GM19452 (cell line): ENCODE data around the gene C16orf86.

Source experiments
- ATAC-seq: cut with Tn5 transposase; IDR thresholded peaks from one replicate; pipeline ENCODE4 v1.9.1; 2021; ENCODE audit not compliant: unreplicated experiment

Gene C16orf86, protein sequence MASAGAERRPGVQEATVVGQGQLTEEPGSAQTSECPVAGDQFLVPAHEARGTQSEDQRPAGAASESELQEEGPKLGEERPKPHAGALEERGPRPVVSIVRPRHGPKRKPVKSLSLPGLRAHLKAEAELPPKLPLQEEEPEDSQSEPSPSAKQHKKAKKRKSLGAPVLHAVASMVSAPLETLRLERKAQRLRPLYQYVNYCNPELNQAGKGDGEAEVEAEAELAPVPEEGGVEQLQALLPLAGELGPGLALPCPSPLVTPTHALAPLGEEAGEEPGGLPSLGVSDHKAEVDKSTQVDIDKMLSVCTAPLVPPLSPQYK

DNA sequence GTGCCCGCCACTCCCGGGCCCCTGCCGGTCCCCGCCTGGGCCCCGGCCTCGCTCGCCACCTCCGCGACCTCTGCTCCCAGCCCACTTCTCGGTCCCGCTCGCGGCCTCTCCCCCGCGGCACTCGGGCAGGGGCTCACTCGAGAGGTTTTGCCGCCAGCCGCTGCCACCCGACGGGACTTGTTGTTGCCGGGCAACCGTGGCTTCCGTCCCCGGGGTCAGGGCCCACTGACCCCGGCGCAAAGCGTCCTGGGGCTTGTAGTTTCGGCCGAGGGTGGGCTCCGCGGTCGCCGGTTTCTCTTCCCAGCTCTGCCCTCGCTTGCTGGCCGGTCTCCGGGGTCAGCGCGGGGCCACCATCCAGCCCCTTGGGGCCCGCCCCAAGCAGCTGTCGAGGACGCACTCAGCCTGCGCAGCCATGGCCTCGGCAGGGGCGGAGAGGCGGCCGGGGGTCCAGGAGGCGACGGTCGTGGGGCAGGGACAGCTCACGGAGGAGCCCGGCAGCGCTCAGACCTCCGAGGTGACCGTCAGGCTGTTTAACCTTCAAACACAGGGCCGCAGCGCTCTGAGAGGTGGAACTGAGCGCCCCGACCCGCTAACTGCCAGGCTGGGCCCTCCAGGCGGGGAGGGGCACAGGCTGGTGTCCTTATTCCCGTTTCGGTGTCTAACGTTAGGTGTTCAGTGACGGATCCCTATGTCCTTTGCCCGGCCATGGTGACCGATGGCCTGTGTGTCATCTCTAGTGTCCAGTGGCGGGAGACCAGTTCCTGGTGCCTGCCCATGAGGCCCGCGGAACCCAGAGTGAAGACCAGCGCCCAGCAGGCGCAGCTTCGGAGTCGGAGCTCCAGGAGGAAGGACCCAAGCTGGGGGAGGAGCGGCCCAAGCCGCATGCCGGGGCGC is at the start of gene C16orf86, which contains the start of gene ENKD1:
Gene C16orf86 (plus strand): TSS at position 256 of the 894 bp plus-strand sequence. CDS start 157 bp downstream, at position 413.
Gene ENKD1 (minus strand): TSS at position 192 of the 894 bp plus-strand sequence. CDS start 308 bp downstream, outside the sequence.
- no peak for ATAC-seq

DNA sequence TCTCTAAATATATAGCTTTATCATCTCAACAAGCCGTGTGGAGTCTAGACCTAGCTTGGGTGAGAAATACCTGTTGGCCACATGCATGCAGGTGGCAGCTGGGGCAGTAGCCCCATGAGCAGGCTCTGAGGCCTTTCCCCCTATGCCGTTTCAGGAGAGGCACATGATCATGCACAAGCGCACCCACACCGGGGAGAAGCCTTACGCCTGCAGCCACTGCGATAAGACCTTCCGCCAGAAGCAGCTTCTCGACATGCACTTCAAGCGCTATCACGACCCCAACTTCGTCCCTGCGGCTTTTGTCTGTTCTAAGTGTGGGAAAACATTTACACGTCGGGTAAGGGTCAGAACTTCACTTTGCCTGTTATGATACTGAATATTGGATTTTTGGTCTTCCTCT is 38.4 kb upstream of the C16orf86 start:
- no peak for ATAC-seq

- ATAC-seq = no peak
Measured at GRCh38 chr16:67632415-67633172, 34.0 kb upstream of the C16orf86 start.

GRCh38 chr16:67636713-67637112 is 29.9 kb upstream of the C16orf86 start:
- ATAC-seq = no peak

DNA sequence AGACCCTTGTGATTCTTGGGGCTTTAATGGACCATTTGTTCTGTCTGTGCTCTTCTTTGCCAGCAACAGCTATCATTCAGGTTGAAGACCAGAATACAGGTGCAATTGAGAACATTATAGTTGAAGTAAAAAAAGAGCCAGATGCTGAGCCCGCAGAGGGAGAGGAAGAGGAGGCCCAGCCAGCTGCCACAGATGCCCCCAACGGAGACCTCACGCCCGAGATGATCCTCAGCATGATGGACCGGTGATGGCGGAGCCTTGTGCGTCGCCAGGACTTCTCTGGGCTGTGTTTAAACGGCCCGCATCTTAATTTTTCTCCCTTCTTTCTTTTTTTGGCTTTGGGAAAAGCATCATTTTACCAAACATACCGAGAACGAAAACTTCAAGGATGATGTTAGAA is 29.0 kb upstream of the C16orf86 start:
- ATAC-seq = no peak

GRCh38 chr16:67641779-67642708 is 24.6 kb upstream of the C16orf86 start:
- no peak for ATAC-seq

DNA sequence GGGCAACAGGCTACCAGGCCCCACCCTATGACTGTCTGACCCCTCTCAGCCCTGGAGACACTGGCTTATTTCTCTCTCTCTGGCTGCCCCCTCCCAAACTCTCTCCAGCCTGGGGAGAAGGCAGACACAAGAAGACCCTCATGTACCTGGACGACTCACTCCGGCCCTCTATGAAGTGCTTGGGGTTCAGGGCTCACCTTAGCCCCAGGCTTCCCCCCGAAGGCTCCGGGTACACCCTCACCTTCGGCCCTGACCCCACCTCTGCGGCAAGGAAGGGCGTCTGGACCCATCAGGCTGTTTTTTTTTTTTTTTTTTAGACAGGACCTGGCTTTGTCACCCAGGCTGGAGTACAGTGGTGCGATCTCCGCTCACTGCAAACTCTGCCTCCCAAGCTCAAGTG is 22.6 kb upstream of the C16orf86 start:
- ATAC-seq = no peak

GRCh38 chr16:67645397-67646121 is 21.1 kb upstream of the C16orf86 start:
- ATAC-seq = no peak

DNA sequence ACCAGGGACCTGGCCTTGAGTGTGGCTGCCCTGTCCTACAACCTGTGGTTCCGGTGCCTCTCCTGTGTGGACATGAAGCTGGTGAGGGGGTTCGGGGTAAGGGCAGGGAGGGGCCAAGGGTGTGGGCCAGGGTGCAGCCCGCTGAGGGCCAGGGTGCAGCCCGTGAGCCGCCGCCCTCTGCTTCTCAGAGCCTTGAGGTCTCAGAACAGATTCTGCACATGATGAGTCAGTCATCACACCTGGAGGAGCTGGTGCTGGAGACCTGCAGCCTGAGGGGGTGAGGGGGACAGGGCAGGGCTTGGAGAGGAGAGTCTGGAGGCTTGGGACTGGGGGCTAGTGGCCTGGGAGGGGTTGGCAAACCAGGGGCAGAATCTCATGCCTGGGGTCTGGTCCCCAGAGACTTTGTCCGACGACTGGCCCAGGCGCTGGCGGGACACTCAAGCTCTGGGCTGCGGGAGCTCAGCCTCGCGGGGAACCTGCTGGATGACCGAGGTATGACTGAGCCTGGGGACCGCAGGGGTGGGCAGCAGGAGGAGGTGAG is 19.4 kb upstream of the C16orf86 start:
- ATAC-seq = no peak

GRCh38 chr16:67647681-67648080 is 18.9 kb upstream of the C16orf86 start:
- no peak for ATAC-seq

GRCh38 chr16:67648088-67648763 is 18.4 kb upstream of the C16orf86 start:
- ATAC-seq = no peak

- ATAC-seq = no peak
Measured at GRCh38 chr16:67648764-67649407, 17.7 kb upstream of the C16orf86 start.

DNA sequence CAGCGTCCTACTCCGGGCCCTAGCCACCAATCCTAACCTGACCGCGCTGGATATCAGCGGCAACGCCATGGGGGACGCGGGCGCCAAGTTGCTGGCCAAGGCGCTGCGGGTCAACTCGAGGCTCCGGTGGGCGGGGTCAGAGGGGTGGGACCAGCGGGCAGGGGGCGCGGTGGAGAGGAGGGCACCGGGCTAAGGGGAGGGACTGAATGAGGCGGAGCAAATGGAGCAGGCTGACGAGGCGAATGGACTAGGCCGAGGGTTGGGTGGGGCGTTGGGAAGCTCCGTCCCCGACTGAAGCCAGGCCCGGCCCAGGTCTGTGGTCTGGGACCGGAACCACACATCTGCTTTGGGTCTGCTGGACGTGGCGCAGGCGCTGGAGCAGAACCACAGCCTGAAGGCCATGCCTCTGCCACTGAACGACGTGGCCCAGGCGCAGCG is 17.1 kb upstream of the C16orf86 start:
- ATAC-seq = no peak

GRCh38 chr16:67650023-67650422 is 16.6 kb upstream of the C16orf86 start:
- no peak for ATAC-seq

GRCh38 chr16:67651039-67651438 is 15.6 kb upstream of the C16orf86 start:
- ATAC-seq = no peak

DNA sequence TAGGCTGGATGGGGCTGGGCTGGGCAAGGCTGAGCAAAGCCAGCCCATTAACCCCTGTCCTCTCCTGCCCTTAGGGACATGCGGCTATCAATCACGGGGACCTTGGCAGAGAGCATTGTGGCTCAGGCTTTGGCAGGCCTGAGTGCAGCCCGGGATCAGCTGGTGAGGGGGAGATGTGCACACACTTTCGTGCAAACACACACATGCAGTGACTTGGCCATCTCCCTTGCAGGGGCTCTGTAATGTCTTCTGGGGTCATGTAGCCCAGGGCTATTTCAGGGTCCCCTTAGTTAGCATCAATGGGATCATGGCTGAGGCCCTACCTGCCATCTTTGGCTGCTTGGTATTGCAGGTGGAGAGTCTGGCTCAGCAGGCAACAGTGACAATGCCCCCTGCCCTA is 14.8 kb upstream of the C16orf86 start:
- ATAC-seq = no peak

GRCh38 chr16:67652578-67653127 is 14.0 kb upstream of the C16orf86 start:
- no peak for ATAC-seq
